Inferior parietal cortex (tissue), 1 donor: Measurements from ENCODE around the gene THSD4.

Experiments used
- DNase-seq: peaks from one replicate; pipeline ENCODE4 v3.0.0-alpha.2; 2016; ENCODE audit errors: extremely low spot score

THSD4 gene

GRCh38 chr15:71114887-71115566 is at the start of gene THSD4:
Gene THSD4, plus strand, starts transcription at chr15:71115471.
- no peak for DNase-seq

GRCh38 chr15:71066983-71067382 is 48.3 kb upstream of the THSD4 start:
- DNase-seq: no peak

- no peak for DNase-seq
Observed at GRCh38 chr15:71069693-71070092, 45.6 kb upstream of the THSD4 start.

GRCh38 chr15:71071529-71071928 is 43.7 kb upstream of the THSD4 start:
- no peak for DNase-seq

GRCh38 chr15:71072423-71072822 is 42.8 kb upstream of the THSD4 start:
- DNase-seq: no peak

- no peak for DNase-seq
Observed at GRCh38 chr15:71078506-71079207, 36.6 kb upstream of the THSD4 start.

- DNase-seq: no peak
Observed at GRCh38 chr15:71079208-71080044, 35.8 kb upstream of the THSD4 start.

GRCh38 chr15:71080166-71080565 is 35.1 kb upstream of the THSD4 start:
- no peak for DNase-seq

- no peak for DNase-seq
Observed at GRCh38 chr15:71080705-71081104, 34.6 kb upstream of the THSD4 start.

GRCh38 chr15:71082803-71083202 is 32.5 kb upstream of the THSD4 start:
- DNase-seq: no peak

- DNase-seq: no peak
Observed at GRCh38 chr15:71083349-71083748, 31.9 kb upstream of the THSD4 start.

- DNase-seq: no peak
Observed at GRCh38 chr15:71084264-71084663, 31.0 kb upstream of the THSD4 start.

- no peak for DNase-seq
Observed at GRCh38 chr15:71085809-71086208, 29.5 kb upstream of the THSD4 start.

- DNase-seq: no peak
Observed at GRCh38 chr15:71088155-71088554, 27.1 kb upstream of the THSD4 start.

- no peak for DNase-seq
Observed at GRCh38 chr15:71088683-71089082, 26.6 kb upstream of the THSD4 start.

- DNase-seq: no peak
Observed at GRCh38 chr15:71089801-71090200, 25.5 kb upstream of the THSD4 start.

GRCh38 chr15:71091601-71092000 is 23.7 kb upstream of the THSD4 start:
- DNase-seq: no peak

- no peak for DNase-seq
Observed at GRCh38 chr15:71092056-71092600, 23.1 kb upstream of the THSD4 start.

GRCh38 chr15:71093054-71094024 is 21.9 kb upstream of the THSD4 start:
- DNase-seq: no peak

GRCh38 chr15:71094137-71094536 is 21.1 kb upstream of the THSD4 start:
- no peak for DNase-seq

- no peak for DNase-seq
Observed at GRCh38 chr15:71096676-71097075, 18.6 kb upstream of the THSD4 start.
